Brain microvascular endothelial cell (primary cell): ENCODE measurements around the gene YTHDF1.

ENCODE experiments used
- DNase-seq: peaks from one replicate; pipeline ENCODE4 v3.0.0-alpha.2; 2020
- H3K27ac ChIP-seq: fragments of 250-450 bp; sonication (Bioruptor Pico); 2 replicates; pipeline ENCODE4 v1.5.1; 2020; ENCODE audit warnings: mild to moderate bottlenecking, moderate library complexity
- H3K27me3 ChIP-seq: fragments of 250-450 bp; sonication (Bioruptor Pico); replicated peaks from 2 replicates; pipeline ENCODE4 v1.5.1; 2020; ENCODE audit warnings: mild to moderate bottlenecking
- H3K36me3 ChIP-seq: fragments of 250-450 bp; sonication (Bioruptor Pico); replicated peaks from 2 replicates; pipeline ENCODE4 v1.5.1; 2020; ENCODE audit warnings: mild to moderate bottlenecking
- H3K4me3 ChIP-seq: 2 replicates; pipeline ENCODE4 v1.5.1; 2011; ENCODE audit warnings: low read depth, mild to moderate bottlenecking, control low read depth, low read length, moderate library complexity
- in situ Hi-C: cut with HindIII; loops from 2 replicates; pipeline ENCODE4 v1.10.0; 2017; ENCODE audit warnings: low sequenced_read_pairs, low pct_ligation_motif_present
- TF ChIP-seq, protein P1 (sequence below): IDR thresholded peaks from 2 replicates; pipeline ENCODE4 v1.5.1; 2011; ENCODE audit warnings: low read depth, mild to moderate bottlenecking, moderate library complexity, low read length, control low read depth, inconsistent platforms; ENCODE audit errors: missing control alignments

Gene YTHDF1

GRCh38 chr20:63210011-63210605 is 5.8 kb downstream of the YTHDF1 start:
- Histone ChIP-seq H3K27me3 (no peaks in the 10 kb centered on the region), H3K4me3 (no peak overlapping the region), H3K27ac (no peak overlapping the region), H3K36me3 (peaks cover 69% of the 10 kb centered on the region)
- no peak for DNase-seq
- TF ChIP-seq, protein P1, sequence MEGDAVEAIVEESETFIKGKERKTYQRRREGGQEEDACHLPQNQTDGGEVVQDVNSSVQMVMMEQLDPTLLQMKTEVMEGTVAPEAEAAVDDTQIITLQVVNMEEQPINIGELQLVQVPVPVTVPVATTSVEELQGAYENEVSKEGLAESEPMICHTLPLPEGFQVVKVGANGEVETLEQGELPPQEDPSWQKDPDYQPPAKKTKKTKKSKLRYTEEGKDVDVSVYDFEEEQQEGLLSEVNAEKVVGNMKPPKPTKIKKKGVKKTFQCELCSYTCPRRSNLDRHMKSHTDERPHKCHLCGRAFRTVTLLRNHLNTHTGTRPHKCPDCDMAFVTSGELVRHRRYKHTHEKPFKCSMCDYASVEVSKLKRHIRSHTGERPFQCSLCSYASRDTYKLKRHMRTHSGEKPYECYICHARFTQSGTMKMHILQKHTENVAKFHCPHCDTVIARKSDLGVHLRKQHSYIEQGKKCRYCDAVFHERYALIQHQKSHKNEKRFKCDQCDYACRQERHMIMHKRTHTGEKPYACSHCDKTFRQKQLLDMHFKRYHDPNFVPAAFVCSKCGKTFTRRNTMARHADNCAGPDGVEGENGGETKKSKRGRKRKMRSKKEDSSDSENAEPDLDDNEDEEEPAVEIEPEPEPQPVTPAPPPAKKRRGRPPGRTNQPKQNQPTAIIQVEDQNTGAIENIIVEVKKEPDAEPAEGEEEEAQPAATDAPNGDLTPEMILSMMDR, result no peak
- in situ Hi-C loops, result no loop called here

GRCh38 chr20:63208346-63208909 is 7.5 kb downstream of the YTHDF1 start:
- TF ChIP-seq, protein P1, result no peak
- no peak for DNase-seq
- in situ Hi-C loops, result no loop called here
- peaks cover 75% of the 10 kb centered on the region for H3K36me3 ChIP-seq
- H3K27ac ChIP-seq, result no peak overlapping the region
- no peaks in the 10 kb centered on the region for H3K27me3 ChIP-seq
- no peak overlapping the region for H3K4me3 ChIP-seq

DNA sequence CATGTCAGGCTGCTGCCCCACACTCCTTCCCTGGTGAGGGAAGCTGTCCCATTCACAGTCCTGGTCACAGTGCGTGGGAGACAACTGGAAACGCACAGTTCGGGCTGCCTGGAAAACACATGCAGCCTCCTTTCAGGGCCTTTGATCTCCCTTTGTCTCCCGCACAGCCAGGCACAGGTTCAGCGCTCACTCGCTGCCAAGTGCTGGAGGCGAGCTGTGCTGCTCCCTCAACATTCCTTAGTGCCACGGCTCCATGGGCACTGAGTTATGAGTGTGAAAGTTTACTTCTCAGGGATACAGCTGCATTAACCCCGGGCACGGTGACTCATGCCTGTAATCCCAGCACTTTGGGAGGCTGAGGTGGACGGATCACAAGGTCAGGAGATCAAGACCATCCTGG is 9.1 kb downstream of the YTHDF1 start:
- H3K27me3 ChIP-seq, result no peaks in the 10 kb centered on the region
- no peak overlapping the region for H3K4me3 ChIP-seq
- H3K27ac ChIP-seq, result no peak overlapping the region
- H3K36me3 ChIP-seq, result peaks cover 78% of the 10 kb centered on the region
- in situ Hi-C loops, result no loop called here
- DNase-seq, result no peak
- TF ChIP-seq, protein P1, result no peak

DNA sequence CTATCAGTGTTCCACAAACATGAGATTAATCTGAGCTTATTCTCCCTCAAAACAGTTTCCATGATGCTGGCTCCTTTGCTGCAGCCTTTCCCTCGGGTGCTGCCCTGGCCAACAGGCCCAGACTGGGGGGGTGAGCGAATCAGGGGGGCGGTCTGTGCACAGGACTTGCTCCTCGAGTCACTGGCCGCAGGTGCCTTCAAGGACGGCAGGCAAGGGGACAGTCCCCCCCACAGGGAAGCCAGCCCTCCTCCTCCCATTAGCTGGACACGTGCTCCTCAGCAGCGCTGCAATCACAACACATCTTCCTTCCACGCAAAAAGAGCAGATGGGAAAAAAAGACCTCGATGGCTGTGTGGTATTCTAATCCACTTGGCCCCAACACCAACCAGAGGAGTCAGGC is 10.0 kb downstream of the YTHDF1 start:
- H3K4me3 ChIP-seq, result no peak overlapping the region
- peaks cover 76% of the 10 kb centered on the region for H3K36me3 ChIP-seq
- TF ChIP-seq, protein P1, result no peak
- in situ Hi-C loops, result no loop called here
- no peaks in the 10 kb centered on the region for H3K27me3 ChIP-seq
- DNase-seq, result no peak
- H3K27ac ChIP-seq, result no peak overlapping the region

- no peak overlapping the region for H3K27ac ChIP-seq
- H3K27me3 ChIP-seq, result no peaks in the 10 kb centered on the region
- peaks cover 64% of the 10 kb centered on the region for H3K36me3 ChIP-seq
- TF ChIP-seq, protein P1, result no peak
- H3K4me3 ChIP-seq, result no peak overlapping the region
- in situ Hi-C loops, result no loop called here
- no peak for DNase-seq
Observed at GRCh38 chr20:63204362-63204761, 11.6 kb downstream of the YTHDF1 start.

DNA sequence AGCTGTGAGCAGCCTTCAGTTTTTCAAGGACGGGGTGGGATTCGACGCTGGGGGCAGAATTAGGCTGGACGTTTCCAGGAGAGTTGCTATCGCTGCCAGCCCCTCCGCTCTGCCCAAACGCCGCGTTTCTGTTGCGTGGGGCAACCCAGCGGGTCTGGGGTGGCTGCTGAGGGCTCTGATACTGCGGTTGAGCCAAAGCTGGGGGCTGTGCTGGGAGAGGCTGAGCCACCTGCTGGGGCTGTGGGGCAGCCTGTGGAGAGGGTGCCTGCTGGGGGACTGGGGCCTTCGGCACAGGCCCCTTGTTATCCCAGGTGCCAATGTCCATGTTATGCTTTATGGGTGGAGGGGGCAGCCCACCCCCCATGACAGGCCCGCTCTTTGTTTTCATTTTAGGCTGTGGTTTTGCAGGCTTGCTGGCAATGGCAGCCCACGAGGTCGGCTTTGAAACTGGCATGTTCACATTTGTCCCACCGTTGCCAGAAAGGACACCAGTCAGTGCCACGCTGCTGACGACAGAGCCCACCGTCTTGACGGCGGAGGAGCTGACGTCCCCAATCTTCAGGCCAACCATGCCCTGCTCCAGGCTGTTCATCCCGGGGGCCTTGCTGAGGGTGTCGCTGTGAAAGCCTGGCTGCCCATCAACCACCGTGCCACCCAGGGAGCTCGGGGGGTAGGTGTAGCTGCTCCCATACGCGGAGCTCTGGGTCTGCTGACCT is 13.0 kb downstream of the YTHDF1 start:
- Histone ChIP-seq H3K4me3 (no peak overlapping the region), H3K27ac (no peak overlapping the region), H3K27me3 (no peaks in the 10 kb centered on the region), H3K36me3 (peaks cover 54% of the 10 kb centered on the region)
- TF ChIP-seq, protein P1, result no peak
- in situ Hi-C loops, result no loop called here
- no peak for DNase-seq
